Heart left ventricle (tissue), 13 donors: ENCODE measurements around the gene KCNC4.

Source experiments
- POLR2A ChIP-seq, 2 donors: fragments of 450-650 bp; IDR thresholded peaks; one replicate each; pipeline ENCODE4 v1.6.1; 2017; ENCODE audit warnings: antibody characterized with exemption in 2 of 2, mild to moderate bottlenecking in 2 of 2, moderate library complexity in 2 of 2
- TF ChIP-seq, protein P1 (sequence below), 12 donors: fragments of 200-600 bp; sonication (generic) in 4 of 12; IDR thresholded peaks; one replicate each; pipeline versions ENCODE4 v1.5.0 to v1.8.0; 2018 to 2022; ENCODE audit warnings: antibody characterized with exemption in 12 of 12, mild to moderate bottlenecking in 5 of 12
- donor health status: ischemic (EF 13 %, LVEDD 7.1; RV severe dilation, severe dysfunction).
- donor health status: DM: no; HTN: yes; CAD: no.
- donor health status: DM: no; HTN: no; CAD: no.
- donor health status: ischemic (EF 25% LVEDD 6.9; RV normal size, moderate dysfunction).
- donor health status: ischemic (EF 25% LVEDD 5.7; RV mildly dilated, moderate dysfunction).
- donor health status: ischemic (EF 35%, LVEDD 5.7; RV mildly dilated, moderate dysfunction).
- donor health status: nonischemic (EF 11% LVEDD 7.7; RV severe dilation, severe dysfunction).
- donor health status: DM: yes; HTN: yes; CAD: no.
- donor health status: PGD.
- donor health status: ischemic (EF 29% LVEDD 5.4; RV normal size, mild dysfunction).
- donor health status: nonischemic (EF 23%, LVEDD 6.1; RV moderate dilation, normal function).

DNA sequence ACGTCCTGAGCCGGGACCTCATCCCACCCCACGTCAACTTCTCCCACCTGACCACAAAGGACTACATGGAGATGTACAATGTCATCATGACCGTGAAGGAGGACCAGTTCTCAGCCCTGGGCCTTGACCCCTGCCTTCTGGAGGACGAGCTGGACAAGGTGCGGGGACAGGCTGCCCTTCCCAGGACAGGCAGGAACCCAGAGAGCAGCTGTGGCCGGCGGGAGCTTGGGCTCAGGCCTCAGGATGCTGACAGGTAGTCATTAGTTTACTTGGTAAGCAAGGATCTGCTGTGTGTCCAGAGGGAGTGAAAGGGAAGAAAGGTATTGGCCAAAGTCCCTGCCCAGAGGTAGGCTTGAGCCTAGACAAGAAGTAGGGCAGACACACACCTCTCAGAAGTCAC is 17.6 kb upstream of the KCNC4 start:
- TF ChIP-seq, protein P1, sequence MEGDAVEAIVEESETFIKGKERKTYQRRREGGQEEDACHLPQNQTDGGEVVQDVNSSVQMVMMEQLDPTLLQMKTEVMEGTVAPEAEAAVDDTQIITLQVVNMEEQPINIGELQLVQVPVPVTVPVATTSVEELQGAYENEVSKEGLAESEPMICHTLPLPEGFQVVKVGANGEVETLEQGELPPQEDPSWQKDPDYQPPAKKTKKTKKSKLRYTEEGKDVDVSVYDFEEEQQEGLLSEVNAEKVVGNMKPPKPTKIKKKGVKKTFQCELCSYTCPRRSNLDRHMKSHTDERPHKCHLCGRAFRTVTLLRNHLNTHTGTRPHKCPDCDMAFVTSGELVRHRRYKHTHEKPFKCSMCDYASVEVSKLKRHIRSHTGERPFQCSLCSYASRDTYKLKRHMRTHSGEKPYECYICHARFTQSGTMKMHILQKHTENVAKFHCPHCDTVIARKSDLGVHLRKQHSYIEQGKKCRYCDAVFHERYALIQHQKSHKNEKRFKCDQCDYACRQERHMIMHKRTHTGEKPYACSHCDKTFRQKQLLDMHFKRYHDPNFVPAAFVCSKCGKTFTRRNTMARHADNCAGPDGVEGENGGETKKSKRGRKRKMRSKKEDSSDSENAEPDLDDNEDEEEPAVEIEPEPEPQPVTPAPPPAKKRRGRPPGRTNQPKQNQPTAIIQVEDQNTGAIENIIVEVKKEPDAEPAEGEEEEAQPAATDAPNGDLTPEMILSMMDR (IDR thresholded peaks at IDR 0.05) = no peak
- TF ChIP-seq POLR2A (IDR thresholded peaks at IDR 0.05) = no peak
